Endothelial cell of umbilical vein (primary cell): ENCODE results near the gene NOXA1. TPM values are rescaled to one million over a fixed set of nuclear protein-coding genes. Genes with fewer than 3 reads are reported as not detected.

Source experiments
- BruUV-seq: library from RNA; stranded (reverse); fragments of 400-500 nt; replicated peaks from 2 replicates; lab custom pipeline; 2021; lab: Mats Ljungman, UMichigan
- CTCF ChIA-PET: fragments of 300-600, 350-600 bp; sonication (Branson Sonifier 250); formaldehyde crosslinking; loops from one replicate; lab custom pipeline; 2021; ENCODE audit warnings: antibody characterized with exemption, inconsistent platforms; lab: Charles Lee
- POLR2A ChIA-PET: fragments of 300-600, 350-600 bp; sonication (Branson Sonifier 250); formaldehyde crosslinking; loops from one replicate; lab custom pipeline; 2021; ENCODE audit warnings: antibody characterized with exemption, inconsistent platforms; lab: Charles Lee
- DNase-seq: peaks from one replicate; pipeline ENCODE4 v3.0.0-alpha.2; 2011; ENCODE audit warnings: low read depth, low spot score
- FAIRE-seq: peaks from 2 replicates; lab custom pipeline; 2011; peaks lifted over from hg19 to GRCh38; lab: Jason Lieb, UNC
- H2AFZ ChIP-seq: 2 replicates; pipeline ENCODE4 v1.6.0; 2012; ENCODE audit warnings: low read depth, low read length, control low read depth, inconsistent platforms
- H3K27ac ChIP-seq: 2 replicates; pipeline ENCODE4 v1.5.1; 2011; ENCODE audit warnings: low read depth, mild to moderate bottlenecking, control low read depth, low read length, moderate library complexity; ENCODE audit not compliant: insufficient read depth
- H3K27me3 ChIP-seq, 2 experiments: 2 replicates each; pipeline versions ENCODE4 v1.6.0 to v1.6.1; 2011; ENCODE audit warnings: low read length in 2 of 2, mixed read lengths in 1 of 2; ENCODE audit not compliant: control insufficient read depth in 2 of 2, insufficient read depth in 2 of 2
- H3K36me3 ChIP-seq, 2 experiments: 2 replicates in 1 of 2; 3 replicates in 1 of 2; pipeline ENCODE4 v1.5.1; 2011; ENCODE audit warnings: low read length in 2 of 2, mild to moderate bottlenecking in 1 of 2, moderate library complexity in 1 of 2; ENCODE audit not compliant: control insufficient read depth in 2 of 2, insufficient read depth in 2 of 2; ENCODE audit errors: extremely low read depth in 1 of 2
- H3K4me1 ChIP-seq: 3 replicates; pipeline ENCODE4 v1.5.1; 2011; ENCODE audit warnings: mild to moderate bottlenecking, low read length; ENCODE audit not compliant: control insufficient read depth, insufficient read depth; ENCODE audit errors: extremely low read depth
- H3K4me2 ChIP-seq: 2 replicates; pipeline ENCODE4 v1.6.1; 2011; ENCODE audit warnings: low read length, control low read depth, mixed read lengths; ENCODE audit not compliant: insufficient read depth
- H3K4me3 ChIP-seq, 3 experiments: fragments of 200-600 bp in 1 of 3; sonication (generic), shearing (Covaris generic) in 1 of 3; replicated peaks in 1 of 3; 2 replicates each; pipeline ENCODE4 v1.5.1; 2011 to 2016; ENCODE audit warnings: control low read depth in 3 of 3, low read length in 3 of 3, mild to moderate bottlenecking in 2 of 3, inconsistent platforms in 1 of 3, low read depth in 1 of 3, moderate library complexity in 1 of 3; ENCODE audit not compliant: insufficient read depth in 1 of 3
- H3K79me2 ChIP-seq: 2 replicates; pipeline ENCODE4 v1.6.0; 2012; ENCODE audit warnings: low read length, inconsistent platforms; ENCODE audit not compliant: control insufficient read depth, insufficient read depth
- H3K9ac ChIP-seq: replicated peaks from 2 replicates; pipeline ENCODE3; 2011; ENCODE audit warnings: low read length, control low read depth; ENCODE audit not compliant: insufficient read depth; ENCODE audit errors: extremely low read depth
- H3K9me1 ChIP-seq: replicated peaks from 3 replicates; pipeline ENCODE4 v1.6.0; 2011; ENCODE audit warnings: mild to moderate bottlenecking, low read length; ENCODE audit not compliant: control insufficient read depth, insufficient read depth; ENCODE audit errors: extremely low read depth
- H3K9me3 ChIP-seq: replicated peaks from 2 replicates; pipeline ENCODE4 v1.5.1; 2012; ENCODE audit warnings: low read length, inconsistent platforms; ENCODE audit not compliant: control insufficient read depth, insufficient read depth
- H4K20me1 ChIP-seq: replicated peaks from 2 replicates; pipeline ENCODE3; 2011; ENCODE audit warnings: mild to moderate bottlenecking, low read length; ENCODE audit not compliant: control insufficient read depth, insufficient read depth; ENCODE audit errors: extremely low read depth
- CTCF ChIP-seq, 2 donors: IDR thresholded peaks; 1 replicate in 1 of 2; 2 replicates in 1 of 2; pipeline ENCODE4 v1.5.1; 2011; ENCODE audit warnings: low read length in 2 of 2, mild to moderate bottlenecking in 2 of 2, moderate library complexity in 2 of 2, control low read depth in 1 of 2, inconsistent platforms in 1 of 2, low read depth in 1 of 2; ENCODE audit not compliant: insufficient read depth in 1 of 2; ENCODE audit errors: extremely low read depth in 1 of 2
- FOS ChIP-seq: IDR thresholded peaks from 2 replicates; pipeline ENCODE4 v1.6.1; 2011; ENCODE audit warnings: mild to moderate bottlenecking, low read length, moderate library complexity, borderline replicate concordance; ENCODE audit not compliant: insufficient read depth
- GATA2 ChIP-seq: IDR thresholded peaks from 2 replicates; pipeline ENCODE4 v1.7.0; 2011; ENCODE audit warnings: low read depth, mild to moderate bottlenecking, moderate library complexity, mixed read lengths, low read length; ENCODE audit not compliant: insufficient read length, insufficient read depth
- MAX ChIP-seq: IDR thresholded peaks from 2 replicates; pipeline ENCODE4 v1.6.1; 2011; ENCODE audit not compliant: insufficient read depth, insufficient read length
- dilution Hi-C: fragments of 300-500 bp; cut with MboI; formaldehyde crosslinking; loops from one replicate; pipeline ENCODE4 v1.15.0; 2019; ENCODE audit warnings: low sequenced_read_pairs; ENCODE audit not compliant: extremely low pct_ligation_motif_present
- intact Hi-C: fragments of 100-400 bp; cut with micrococcal nuclease; formaldehyde crosslinking; loops from one replicate; pipeline ENCODE4 v1.10.0; 2022
- polyA plus RNA-seq, 4 experiments: library from polyadenylated mRNA; depleted of rRNA in 3 of 4; stranded (reverse) in 3 of 4; unstranded in 1 of 4; fragments of >200 nt; gene quantifications; 2 replicates each; pipeline versions ENCODE4 v1.2.1 to v1.2.3, GENCODE V29; 2011 to 2012; ENCODE audit warnings: missing spikeins in 1 of 4
- total RNA-seq: library from RNA; stranded (reverse); gene quantifications from 2 replicates; pipeline ENCODE4 v1.2.3, GENCODE V29; 2021

NOXA1 gene
- total and polyA plus RNA-seq, 2 donors (not counting 3 experiments of a cell fraction or from before 2014, with no cell fraction given), result 0.40 to 0.91 TPM

GRCh38 chr9:137430723-137431415, 7.7 kb downstream of the NOXA1 start:
- H2AFZ ChIP-seq, result no peak overlapping the region
- no peaks in the 10 kb centered on the region for H3K9me1 ChIP-seq
- H4K20me1 ChIP-seq, result no peaks in the 10 kb centered on the region
- dilution Hi-C loops (no loop called here), intact Hi-C loops (no loop called here)
- no peak overlapping the region for H3K27ac ChIP-seq
- H3K4me3 ChIP-seq, result no peak overlapping the region
- no peak overlapping the region for H3K4me2 ChIP-seq
- CTCF ChIA-PET, result interaction anchor here (0.9 to 4.5 kb wide), 2 partner anchors 8 to 144 kb away, joined by 3 to 28 read pairs; partner anchors contain the start of genes EXD3 and NOXA1
- no peaks in the 10 kb centered on the region for H3K36me3 ChIP-seq
- POLR2A ChIA-PET, result no interaction called here
- no peaks in the 10 kb centered on the region for H3K4me1 ChIP-seq
- no peak overlapping the region for H3K9ac ChIP-seq
- BruUV-seq, result no TSS peak
- no peak for DNase-seq
- no peaks in the 10 kb centered on the region for H3K27me3 ChIP-seq
- FAIRE-seq, result no peak
- no peaks in the 10 kb centered on the region for H3K9me3 ChIP-seq
- no peaks in the 10 kb centered on the region for H3K79me2 ChIP-seq
- TF ChIP-seq GATA2, result no peak
- TF ChIP-seq FOS, result no peak

- Histone ChIP-seq H3K27ac (no peak overlapping the region), H4K20me1 (no peaks in the 10 kb centered on the region), H3K36me3 (no peaks in the 10 kb centered on the region), H3K27me3 (no peaks in the 10 kb centered on the region), H3K4me1 (no peaks in the 10 kb centered on the region), H3K9ac (no peak overlapping the region), H2AFZ (no peak overlapping the region), H3K79me2 (no peaks in the 10 kb centered on the region), H3K4me2 (no peak overlapping the region), H3K9me1 (no peaks in the 10 kb centered on the region), H3K9me3 (no peaks in the 10 kb centered on the region), H3K4me3 (no peak overlapping the region)
- dilution Hi-C loops, result no loop called here
- no peak for TF ChIP-seq GATA2
- no peak for TF ChIP-seq MAX
- TF ChIP-seq CTCF (IDR thresholded peaks at IDR 0.05; ENCODE audit: extremely low read depth in 1 of 2, insufficient read depth in 1 of 2, low read depth in 1 of 2, low read length in 2 of 2), result no peak
- DNase-seq (no peak), FAIRE-seq (no peak)
- ChIA-PET POLR2A (no interaction called here), CTCF (interaction anchor here (0.7 to 4.5 kb wide), 4 partner anchors 8 to 145 kb away, joined by 3 to 28 read pairs (median 4); partner anchors contain the start of genes EXD3 and NOXA1)
- no TSS peak for BruUV-seq
- intact Hi-C loops, result no loop called here
Observed at GRCh38 chr9:137431416-137431931, 8.3 kb downstream of the NOXA1 start.
